Right lobe of liver (tissue), 6 donors: ENCODE data around the gene IL1A. TPM values are rescaled to one million over a fixed set of nuclear protein-coding genes. Genes with fewer than 3 reads are reported as not detected.

ENCODE experiments used
- ATAC-seq, 4 donors: fragments of 200-7000 bp; cut with Tn5 transposase; one replicate each; pipeline ENCODE4 v1.9.1; 2020; ENCODE audit warnings: mild to moderate bottlenecking in 4 of 4, moderate library complexity in 4 of 4
- DNase-seq, 3 donors: peaks; one replicate each; pipeline ENCODE4 v3.0.0-alpha.2; 2020
- H3K27ac ChIP-seq, 3 donors: fragments of 200-600 bp; one replicate each; pipeline ENCODE4 v1.8.0; 2022
- H3K27me3 ChIP-seq, 2 donors: fragments of 200-600 bp; one replicate each; pipeline ENCODE4 v1.8.0; 2022
- H3K36me3 ChIP-seq, 4 donors: fragments of 200-600 bp; sonication (generic) in 1 of 4; one replicate each; pipeline versions ENCODE4 v1.5.1 to v1.8.0; 2017 to 2022; ENCODE audit warnings: control low read depth in 1 of 4
- H3K4me1 ChIP-seq, 4 donors: fragments of 200-600 bp; sonication (generic) in 1 of 4; one replicate each; pipeline versions ENCODE4 v1.5.1 to v1.8.0; 2017 to 2022; ENCODE audit warnings: control low read depth in 1 of 4
- H3K4me3 ChIP-seq, 3 donors: fragments of 200-600 bp; one replicate each; pipeline ENCODE4 v1.8.0; 2022
- H3K9me3 ChIP-seq, 4 donors: fragments of 200-600 bp; sonication (generic) in 1 of 4; one replicate each; pipeline versions ENCODE4 v1.5.1 to v1.8.0; 2017 to 2022; ENCODE audit warnings: control low read depth in 1 of 4
- CTCF ChIP-seq, 4 donors: fragments of 200-600 bp in 3 of 4; fragments of 450-650 bp in 1 of 4; IDR thresholded peaks; one replicate each; pipeline versions ENCODE4 v1.5.1 to v1.8.0; 2016 to 2022; ENCODE audit warnings: antibody characterized with exemption in 4 of 4, mild to moderate bottlenecking in 2 of 4
- POLR2A ChIP-seq: fragments of 450-650 bp; IDR thresholded peaks from one replicate; pipeline ENCODE4 v1.6.1; 2017; ENCODE audit warnings: antibody characterized with exemption, mild to moderate bottlenecking
- WGBS: methylation state at CpG from one replicate; pipeline ENCODE4 v1.1.6; 2018; ENCODE audit warnings: low coverage, low lambda C conversion rate; ENCODE audit not compliant: insufficient coverage; ENCODE audit errors: missing lambda C conversion rate; 5-methylcytosine and 5-hydroxymethylcytosine counted together
- intact Hi-C, 2 donors: fragments of 100-400 bp; cut with DNase I; formaldehyde crosslinking; loops; one replicate each; pipeline versions ENCODE4 v1.11.2 to v1.14.1; 2022
- total RNA-seq, 6 experiments: library from RNA; depleted of rRNA in 2 of 6; stranded (reverse); fragments of >200 nt in 2 of 6; fragmentation: NEBNext Ultra II Directional in 3 of 6; extraction: Animal tissue kit (Norgen Biotek cat#: 25700) in 3 of 6; gene quantifications; one replicate each; pipeline versions ENCODE4 v1.1.0 to v1.2.4, GENCODE V29; 2016 to 2023
- donor health status: DM: no; HTN: yes; CAD: no.
- donor health status: DM: no; HTN: no; CAD: no.
- donor health status: DM: no; HTN: no; CAD: no.
- donor health status: DM: no; HTN: yes; CAD: no.
- donor health status: DM: no; HTN: yes; CAD: no.

Gene IL1A
- total RNA-seq, 6 experiments from 2014 or later = not detected

DNA sequence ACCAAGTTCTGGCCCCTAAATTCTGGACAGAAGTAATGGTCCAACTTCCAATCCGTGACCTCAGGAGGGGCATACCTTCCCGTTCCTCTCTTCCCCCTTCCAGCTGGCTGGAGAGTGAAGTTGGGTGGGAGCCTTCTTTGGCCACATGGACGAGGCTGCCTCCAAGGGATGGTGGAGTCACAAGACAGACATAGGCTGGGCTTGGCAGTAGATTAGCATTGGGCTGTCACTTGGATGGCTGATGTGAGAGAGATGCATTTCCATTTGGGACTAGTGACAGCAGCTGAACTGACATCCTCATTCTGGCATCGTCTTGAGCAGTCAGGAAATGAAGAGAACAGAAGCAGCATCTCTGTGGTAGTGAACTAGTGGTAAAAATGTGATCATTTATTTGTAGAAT lies 50.8 kb downstream of the IL1A start:
- intact Hi-C loops = loop anchor here in 1 of 2 donors (10.0 kb wide), 1 partner anchor 211 kb away; no protein-coding TSS in a partner anchor
- no peak for ATAC-seq

DNA sequence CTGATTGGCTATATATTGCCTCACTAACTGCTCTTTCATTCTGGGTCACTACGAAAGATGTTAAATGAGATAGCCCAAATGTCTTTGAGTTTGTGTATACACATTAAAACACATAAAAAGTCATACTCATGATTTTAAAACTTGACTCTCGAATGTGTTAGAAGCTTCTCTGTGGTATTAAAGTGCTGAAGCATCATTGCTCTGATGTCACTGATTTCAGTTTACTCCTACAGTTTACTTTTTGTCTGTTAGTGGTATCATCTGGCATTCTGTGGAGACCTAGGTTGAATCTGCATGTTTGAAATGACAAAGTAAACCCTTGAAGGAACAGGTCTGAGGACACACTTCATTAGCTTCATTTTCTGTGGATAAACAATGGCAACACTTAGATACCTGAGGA lies 52.8 kb downstream of the IL1A start:
- DNase-seq (no peak), ATAC-seq (no peak)
- no peak for TF ChIP-seq CTCF (IDR thresholded peaks at IDR 0.05)
- no peaks in the 10 kb centered on the region for H3K36me3 ChIP-seq
- H3K4me1 ChIP-seq = no peaks in the 10 kb centered on the region
- intact Hi-C loops = loop anchor here in 1 of 2 donors (10.0 kb wide), 1 partner anchor 213 kb away; no protein-coding TSS in a partner anchor
- H3K27me3 ChIP-seq = no peaks in the 10 kb centered on the region
- H3K9me3 ChIP-seq = no peaks in the 10 kb centered on the region
- no peak overlapping the region for H3K27ac ChIP-seq
- 75% methylated on average over 2 of the region's 2 CpGs for WGBS
- H3K4me3 ChIP-seq = no peak overlapping the region

More for the DNA sequence above, 50.8 kb downstream of the IL1A start:
- Histone ChIP-seq H3K4me3 (no peak overlapping the region), H3K27me3 (no peaks in the 10 kb centered on the region), H3K4me1 (no peaks in the 10 kb centered on the region), H3K9me3 (no peaks in the 10 kb centered on the region), H3K27ac (no peak overlapping the region), H3K36me3 (no peaks in the 10 kb centered on the region)
- 11% methylated on average over 1 of the region's 4 CpGs for WGBS
- DNase-seq = no peak
- TF ChIP-seq CTCF (IDR thresholded peaks at IDR 0.05) = no peak
- TF ChIP-seq POLR2A = no peak

DNA sequence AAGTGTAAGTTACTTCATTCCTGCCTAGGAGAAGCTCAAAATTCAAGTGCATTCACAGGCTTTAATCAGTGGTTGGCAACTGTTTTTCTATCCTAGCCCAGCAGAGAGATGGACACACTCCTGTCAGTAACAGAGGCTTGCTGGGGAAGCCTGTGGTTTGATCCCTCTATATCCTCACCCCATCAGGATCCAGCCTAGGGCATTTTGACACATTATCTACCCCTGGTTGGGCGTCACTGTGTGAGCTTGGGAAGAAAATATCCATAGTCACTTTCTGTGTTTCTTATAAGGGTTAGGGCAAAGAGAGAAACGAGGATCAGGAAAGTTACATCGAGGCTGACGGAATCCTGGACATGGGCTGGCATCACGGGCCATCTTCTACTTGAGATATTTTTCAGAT lies 53.5 kb downstream of the IL1A start:
- Histone ChIP-seq H3K27ac (no peak overlapping the region), H3K27me3 (no peaks in the 10 kb centered on the region), H3K9me3 (no peaks in the 10 kb centered on the region), H3K4me1 (no peaks in the 10 kb centered on the region), H3K36me3 (no peaks in the 10 kb centered on the region), H3K4me3 (no peak overlapping the region)
- intact Hi-C loops = loop anchor here in 1 of 2 donors (10.0 kb wide), 1 partner anchor 214 kb away; no protein-coding TSS in a partner anchor
- 80% methylated on average over 5 of the region's 5 CpGs for WGBS
- DNase-seq (no peak), ATAC-seq (no peak)
- TF ChIP-seq POLR2A (no peak), CTCF (IDR thresholded peaks at IDR 0.05) (no peak)

- no peaks in the 10 kb centered on the region for H3K4me1 ChIP-seq
- H3K36me3 ChIP-seq = no peaks in the 10 kb centered on the region
- H3K27me3 ChIP-seq = no peaks in the 10 kb centered on the region
- intact Hi-C loops = loop anchor here in 1 of 2 donors (10.0 kb wide), 1 partner anchor 215 kb away; no protein-coding TSS in a partner anchor
- TF ChIP-seq POLR2A (no peak), CTCF (IDR thresholded peaks at IDR 0.05) (no peak)
- no peak for ATAC-seq
- H3K9me3 ChIP-seq = no peaks in the 10 kb centered on the region
- no peak overlapping the region for H3K4me3 ChIP-seq
- DNase-seq = no peak
- WGBS = 49% methylated on average over 3 of the region's 8 CpGs
- H3K27ac ChIP-seq = no peak overlapping the region
Observed at GRCh38 chr2:112730216-112730615, 54.1 kb downstream of the IL1A start.
